22Rv1 (cell line): ENCODE data around the gene ZNFX1.

Experiments used
- ZFX ChIP-seq: fragments of 450-650 bp; IDR thresholded peaks from 2 replicates; pipeline ENCODE4 v1.6.1; 2017; ENCODE audit warnings: antibody characterized with exemption, borderline replicate concordance
- TF ChIP-seq, protein P1 (sequence below): fragments of 450-650 bp; IDR thresholded peaks from 2 replicates; pipeline ENCODE4 v1.5.1; 2017; ENCODE audit warnings: mild to moderate bottlenecking

DNA sequence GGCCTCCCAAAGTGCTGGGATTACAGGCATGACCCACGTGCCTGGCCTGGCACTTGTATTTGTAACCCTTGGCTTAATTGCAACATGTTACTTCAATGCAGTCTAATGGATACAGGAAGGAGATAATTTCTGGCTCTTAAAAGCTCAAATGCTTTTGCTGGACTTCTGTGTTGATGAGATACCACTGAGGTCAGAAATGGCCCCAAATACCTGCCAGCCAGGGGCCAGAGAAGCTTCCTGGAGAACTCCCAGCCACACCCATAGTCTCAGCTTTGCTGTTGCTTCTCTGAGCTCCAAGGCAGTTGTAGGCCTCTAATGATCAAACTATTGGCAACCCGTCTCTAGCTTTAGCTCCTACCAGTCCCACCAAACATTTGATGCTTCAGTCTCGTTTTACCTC is 14.2 kb upstream of the ZNFX1 start:
- TF ChIP-seq, protein P1, sequence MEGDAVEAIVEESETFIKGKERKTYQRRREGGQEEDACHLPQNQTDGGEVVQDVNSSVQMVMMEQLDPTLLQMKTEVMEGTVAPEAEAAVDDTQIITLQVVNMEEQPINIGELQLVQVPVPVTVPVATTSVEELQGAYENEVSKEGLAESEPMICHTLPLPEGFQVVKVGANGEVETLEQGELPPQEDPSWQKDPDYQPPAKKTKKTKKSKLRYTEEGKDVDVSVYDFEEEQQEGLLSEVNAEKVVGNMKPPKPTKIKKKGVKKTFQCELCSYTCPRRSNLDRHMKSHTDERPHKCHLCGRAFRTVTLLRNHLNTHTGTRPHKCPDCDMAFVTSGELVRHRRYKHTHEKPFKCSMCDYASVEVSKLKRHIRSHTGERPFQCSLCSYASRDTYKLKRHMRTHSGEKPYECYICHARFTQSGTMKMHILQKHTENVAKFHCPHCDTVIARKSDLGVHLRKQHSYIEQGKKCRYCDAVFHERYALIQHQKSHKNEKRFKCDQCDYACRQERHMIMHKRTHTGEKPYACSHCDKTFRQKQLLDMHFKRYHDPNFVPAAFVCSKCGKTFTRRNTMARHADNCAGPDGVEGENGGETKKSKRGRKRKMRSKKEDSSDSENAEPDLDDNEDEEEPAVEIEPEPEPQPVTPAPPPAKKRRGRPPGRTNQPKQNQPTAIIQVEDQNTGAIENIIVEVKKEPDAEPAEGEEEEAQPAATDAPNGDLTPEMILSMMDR, result no peak
- TF ChIP-seq ZFX, result no peak
